HG03066 (cell line): ENCODE measurements around the gene FUT7.

ENCODE experiments used
- ATAC-seq: cut with Tn5 transposase; IDR thresholded peaks from one replicate; pipeline ENCODE4 v1.9.1; 2021; ENCODE audit warnings: low read depth; ENCODE audit not compliant: unreplicated experiment

Gene FUT7

DNA sequence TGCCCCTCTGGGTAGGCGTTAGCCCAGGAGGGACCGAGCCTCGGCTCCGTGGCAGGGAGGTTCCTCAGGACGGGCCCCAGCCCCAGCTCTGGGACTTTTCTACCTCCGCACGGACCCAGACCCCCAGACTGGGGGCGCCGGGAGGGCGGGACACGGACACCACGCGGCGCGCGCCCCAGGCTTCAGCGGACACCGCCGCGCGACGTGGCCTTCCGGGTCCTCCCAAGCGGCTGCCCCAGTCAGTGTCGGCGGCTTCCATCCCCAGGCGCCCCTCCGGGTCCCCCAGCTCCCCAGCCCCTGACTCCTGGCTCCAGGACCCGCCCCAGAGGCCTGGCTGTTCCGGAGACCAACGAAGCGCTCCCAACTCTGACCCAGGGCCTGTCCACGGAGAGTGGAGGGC is 46.0 kb downstream of the FUT7 start:
- no peak for ATAC-seq

DNA sequence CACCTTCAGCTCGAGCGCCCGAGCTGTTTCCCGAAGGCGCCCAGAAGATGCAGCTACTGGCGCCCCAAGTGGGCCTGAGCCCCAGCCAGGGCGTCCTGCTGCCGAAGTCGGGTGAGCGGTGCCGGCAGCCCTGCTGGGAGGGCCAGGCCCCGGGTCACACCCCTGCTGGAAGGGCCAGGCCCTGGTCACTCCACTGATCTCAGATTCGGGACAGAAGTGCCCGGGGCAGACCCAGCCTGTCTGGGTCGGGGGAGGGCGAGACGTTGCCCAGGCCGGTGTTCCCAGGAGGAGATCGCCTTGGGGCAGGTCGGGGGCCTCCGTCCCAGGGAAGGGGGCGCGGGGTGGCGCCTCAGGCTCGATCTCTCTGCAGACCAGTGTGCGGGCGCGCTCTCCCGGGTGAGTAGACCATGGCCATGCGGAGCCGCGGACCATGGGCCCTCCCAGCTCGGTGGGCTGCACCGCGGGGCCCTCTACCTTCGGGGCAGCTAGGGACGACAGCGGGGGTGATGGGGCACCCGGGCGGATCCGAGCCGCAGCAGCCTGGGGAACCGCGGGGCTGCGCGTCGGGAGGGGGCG is 46.8 kb downstream of the FUT7 start:
- ATAC-seq: no peak

DNA sequence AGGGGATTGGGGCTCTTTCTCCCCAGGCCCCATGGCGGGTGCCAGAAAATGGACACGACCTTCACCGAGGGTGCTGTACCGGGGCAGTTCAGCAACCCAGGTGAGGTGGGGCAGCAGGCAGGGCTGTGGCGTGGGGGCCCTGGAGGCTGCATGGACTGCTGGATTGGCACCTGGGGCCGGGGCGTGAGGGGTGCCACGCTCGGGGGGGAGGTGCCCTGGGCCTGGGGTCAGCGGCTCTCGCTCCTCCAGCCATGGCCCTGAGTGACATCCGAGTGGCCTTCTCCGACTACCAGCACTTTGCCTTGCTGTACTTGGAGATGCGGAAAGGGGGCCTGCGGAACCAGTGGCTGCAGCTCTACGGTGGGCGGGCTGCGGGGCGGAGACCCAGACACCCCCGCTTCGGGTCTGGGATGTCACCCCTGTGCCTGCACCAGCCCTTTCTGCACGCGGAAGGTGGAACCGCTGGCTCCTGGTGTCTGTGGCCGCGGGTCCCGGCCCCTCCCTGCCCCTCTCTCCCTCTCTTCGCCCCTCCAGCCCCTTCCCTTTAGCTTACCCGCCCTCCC is 47.3 kb downstream of the FUT7 start:
- ATAC-seq: no peak

DNA sequence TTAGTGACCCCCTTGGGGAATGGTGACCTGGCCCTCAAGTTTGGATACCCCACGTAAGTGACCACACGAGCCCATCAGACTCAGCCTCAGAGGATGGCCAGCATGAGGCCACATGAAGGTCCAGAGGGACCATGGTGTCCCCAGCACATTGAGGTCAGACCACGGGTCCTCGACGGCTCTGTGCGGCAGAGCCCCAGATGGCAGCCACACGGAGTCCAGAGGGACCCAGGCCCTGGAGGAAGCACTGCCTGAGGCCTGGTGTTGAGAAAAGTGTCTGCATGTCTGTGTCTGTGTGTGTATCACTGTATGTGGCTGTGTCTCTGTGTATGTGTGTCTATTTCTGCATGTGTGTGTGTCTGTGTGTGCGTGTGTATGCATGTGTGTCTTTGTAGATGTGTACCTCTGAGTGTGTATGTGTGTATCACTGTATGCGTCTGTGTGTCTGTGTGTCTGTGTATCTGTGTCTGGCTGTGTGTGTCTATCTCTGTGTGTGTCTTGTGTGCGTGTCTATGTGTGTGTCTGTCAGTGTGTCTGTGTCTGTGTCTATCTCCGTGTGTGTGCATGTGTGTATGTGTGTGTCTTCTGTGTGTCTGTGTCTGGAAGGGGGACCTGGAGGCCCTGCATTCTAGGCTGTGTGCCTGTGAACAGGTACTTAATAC is 48.1 kb downstream of the FUT7 start:
- ATAC-seq: no peak

DNA sequence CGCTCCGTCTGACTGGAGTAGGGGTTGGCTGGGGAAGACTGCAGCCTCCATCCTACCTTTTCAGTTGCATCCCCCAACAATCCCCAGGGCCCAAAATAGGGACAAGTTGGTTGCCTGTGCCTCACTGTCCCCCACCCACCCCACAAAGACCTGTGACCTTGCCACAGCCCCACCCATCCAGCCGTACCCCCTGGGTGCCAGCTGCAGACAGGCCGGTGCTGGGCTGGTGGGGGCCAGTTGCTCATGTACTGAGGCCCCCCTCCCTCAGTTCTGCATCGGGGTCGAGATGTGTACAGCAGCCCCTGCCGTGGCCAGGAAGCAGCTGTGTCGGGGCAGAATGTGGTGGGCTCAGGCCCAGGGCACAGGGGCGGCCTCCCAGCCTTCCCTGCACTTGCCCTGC is 48.7 kb downstream of the FUT7 start:
- ATAC-seq: no peak

DNA sequence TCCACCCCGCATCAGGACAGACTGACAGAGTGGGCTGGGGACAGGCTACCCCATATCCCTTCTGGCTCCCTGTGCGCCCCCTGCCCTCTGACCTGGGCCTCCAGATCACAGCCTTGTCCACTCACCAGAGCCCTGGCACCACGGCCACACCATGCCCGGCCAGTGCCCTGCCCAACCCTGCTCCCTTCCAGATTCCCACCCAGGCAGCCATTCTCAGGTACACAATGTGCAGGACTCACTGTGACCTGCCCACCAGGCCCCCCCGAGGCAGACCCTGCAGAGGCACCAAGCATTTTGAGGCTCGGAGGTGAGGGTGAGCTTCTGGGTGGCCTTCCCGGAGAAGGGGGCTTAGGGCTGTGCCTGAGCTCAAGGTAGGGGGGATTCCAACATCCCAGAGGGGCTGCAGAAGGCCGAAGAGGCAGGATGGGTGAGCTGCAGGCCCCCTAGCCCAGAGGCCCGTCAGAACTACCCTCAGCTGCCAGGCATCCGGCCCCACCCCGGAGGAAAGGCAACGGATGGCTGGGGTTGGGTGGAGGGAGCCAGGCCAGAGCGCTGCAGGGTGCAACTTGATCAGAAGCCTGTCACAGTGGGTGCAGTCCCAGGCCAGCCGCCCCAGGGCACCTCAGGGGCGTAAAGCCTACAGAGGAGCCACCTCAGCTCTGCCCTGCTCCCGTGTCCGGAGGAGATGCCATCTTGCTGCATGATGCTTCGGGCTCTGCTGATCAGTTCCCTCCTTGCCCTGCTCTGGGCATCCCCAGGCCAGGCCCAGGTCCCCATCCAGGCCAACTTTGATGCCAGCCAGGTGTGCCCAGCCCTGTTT is 49.4 kb downstream of the FUT7 start, which contains the start of gene LCNL1:
TSS of gene LCNL1 (plus strand) at position 762 of the 820 bp plus-strand sequence. CDS start 594 bp downstream, outside the sequence.
- ATAC-seq: no peak

DNA sequence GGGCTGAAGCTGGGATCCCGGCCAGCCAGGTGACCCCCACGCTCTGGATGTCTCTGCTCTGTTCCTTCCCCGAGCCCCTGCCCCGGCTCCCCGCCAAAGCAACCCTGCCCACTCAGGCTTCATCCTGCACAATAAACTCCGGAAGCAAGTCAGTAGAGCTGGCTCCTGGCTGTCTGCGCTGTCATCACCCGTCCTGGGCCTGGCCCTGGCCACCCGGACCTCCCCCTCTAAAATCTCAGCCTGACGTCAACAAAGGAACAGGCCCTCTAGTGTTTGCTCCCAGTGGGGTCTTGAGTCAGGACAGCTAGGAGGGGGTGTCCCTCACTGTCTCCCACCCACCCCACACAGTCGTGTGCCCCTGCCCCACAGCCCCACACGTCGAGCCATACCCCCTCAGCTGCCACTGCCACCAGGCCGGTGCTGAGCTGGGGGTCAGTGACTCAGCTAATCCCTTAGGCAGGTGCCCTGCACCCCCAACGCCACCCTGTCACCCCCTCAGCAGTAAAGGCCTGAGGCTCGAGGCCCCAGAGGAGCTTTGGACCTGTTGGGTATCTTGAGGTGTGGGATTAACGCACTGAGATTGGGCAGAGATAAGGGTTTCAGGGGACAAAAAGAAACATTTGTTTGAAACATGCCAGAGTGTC is 50.2 kb downstream of the FUT7 start:
- no peak for ATAC-seq

DNA sequence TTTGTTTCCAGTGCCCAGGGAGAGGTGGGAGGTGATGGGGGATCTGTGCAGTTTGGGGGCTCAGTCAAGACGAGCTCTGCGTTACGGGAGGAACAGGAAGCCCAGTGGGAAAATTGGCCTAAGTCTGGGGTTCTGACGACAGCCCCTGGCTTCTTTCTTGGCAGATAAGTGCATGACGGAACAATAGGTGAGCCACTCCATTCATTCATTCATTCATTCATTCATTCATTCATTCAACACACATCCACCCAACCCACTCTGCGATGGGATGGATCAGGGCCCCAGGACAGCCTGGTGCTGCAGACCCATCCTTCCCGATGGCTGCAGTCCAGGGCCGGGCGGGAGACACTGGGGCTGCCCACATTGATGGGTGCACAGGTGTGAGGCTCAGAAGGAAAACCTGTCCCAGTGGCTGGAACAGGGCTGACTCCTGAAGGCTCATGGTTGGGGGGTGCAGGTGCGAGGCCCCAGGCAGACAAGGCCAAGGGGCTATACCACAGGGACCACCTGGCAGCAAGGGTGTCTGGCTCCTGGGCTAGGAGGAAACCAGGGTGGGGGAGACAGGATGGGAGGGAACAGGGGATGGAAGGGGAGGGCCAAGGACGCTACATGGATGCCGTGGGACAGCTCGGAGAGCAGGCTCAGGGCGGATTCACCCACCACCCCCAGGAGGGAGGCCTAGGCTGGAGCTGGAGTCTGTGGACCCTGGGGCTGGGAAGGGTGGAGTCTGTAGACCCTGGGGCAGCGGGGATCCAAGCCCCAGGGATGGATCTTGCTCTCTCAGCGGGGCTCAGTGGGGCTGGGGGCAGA is 51.0 kb downstream of the FUT7 start:
- ATAC-seq: no peak
